ENCODE measurements around the gene TBC1D9B. TPM values are rescaled to one million over a fixed set of nuclear protein-coding genes. Genes with fewer than 3 reads are reported as not detected.

Gene TBC1D9B
- polyA plus RNA-seq, 2 of the 4 experiments (the other 2 are of a cell fraction): 37.2 to 64.7 TPM

- no peak for TF ChIP-seq HOXB13 (CRISPR knock-in tag; IDR thresholded peaks at IDR 0.05; ENCODE audit: low read depth)
- no peak for TF ChIP-seq EP300 (IDR thresholded peaks at IDR 0.05)
- no peak for TF ChIP-seq HMGXB4 (CRISPR knock-in tag; IDR thresholded peaks at IDR 0.05; ENCODE audit: borderline replicate concordance)
- TF ChIP-seq MYC (IDR thresholded peaks at IDR 0.05; ENCODE audit: borderline replicate concordance, low read length): no peak
- TF ChIP-seq HEYL (CRISPR knock-in tag; IDR thresholded peaks at IDR 0.05): no peak
- no peak for TF ChIP-seq CTCF (IDR thresholded peaks at IDR 0.05)
- TF ChIP-seq RCOR1 (IDR thresholded peaks at IDR 0.05; ENCODE audit: low read depth, low read length): no peak
- no peak for TF ChIP-seq CBX8 (IDR thresholded peaks at IDR 0.05)
- TF ChIP-seq SMC3 (IDR thresholded peaks at IDR 0.05): no peak
- TF ChIP-seq HOXB5 (CRISPR knock-in tag; IDR thresholded peaks at IDR 0.05): no peak
- DNase-seq (ENCODE audit: low read depth in 1 of 2, low spot score in 1 of 2) (no peak), ATAC-seq (no peak), FAIRE-seq (no peak)
- Histone ChIP-seq H3K4me2 (no peak overlapping the region), H3K9me3 (no peaks in the 10 kb centered on the region), H3K4me3 (no peak overlapping the region), H3K27ac (no peak overlapping the region), H3K4me1 (no peaks in the 10 kb centered on the region)
- POLR2A ChIA-PET: no interaction called here
- 89% methylated on average over 16 of the region's 16 CpGs for WGBS (ENCODE audit: missing lambda C conversion rate)
- CTCF ChIA-PET: interaction anchor here (0.9 kb wide), 1 partner anchor 11 kb away, joined by 3 read pairs; no protein-coding TSS in a partner anchor
Observed at GRCh38 chr5:179875741-179876609, 31.7 kb downstream of the TBC1D9B start.

GRCh38 chr5:179874536-179875292 is 33.0 kb downstream of the TBC1D9B start:
- ATAC-seq (no peak), FAIRE-seq (no peak), DNase-seq (ENCODE audit: low read depth in 1 of 2, low spot score in 1 of 2) (no peak)
- no peak overlapping the region for H3K4me2 ChIP-seq
- ChIA-PET CTCF (interaction anchor here (0.6 to 1.6 kb wide), 6 partner anchors 14 to 454 kb away, joined by 3 to 4 read pairs (median 3); no protein-coding TSS in a partner anchor), POLR2A (no interaction called here)
- WGBS (ENCODE audit: missing lambda C conversion rate): 93% methylated on average over 25 of the region's 28 CpGs
- TF ChIP-seq ELK1 (IDR thresholded peaks at IDR 0.05; ENCODE audit: low read depth, low read length): no peak
- no peak for TF ChIP-seq CBX8 (IDR thresholded peaks at IDR 0.05)
- no peak for TF ChIP-seq ZFP36 (IDR thresholded peaks at IDR 0.05; ENCODE audit: borderline replicate concordance, partially characterized antibody)
- TF ChIP-seq PHF8 (IDR thresholded peaks at IDR 0.05; ENCODE audit: borderline replicate concordance, low read depth): no peak
- no peak for TF ChIP-seq BHLHE40 (IDR thresholded peaks at IDR 0.05; ENCODE audit: low read depth, low read length)
- TF ChIP-seq HEYL (CRISPR knock-in tag; IDR thresholded peaks at IDR 0.05): no peak
- H3K4me3 ChIP-seq: no peak overlapping the region
- H3K9me3 ChIP-seq: no peaks in the 10 kb centered on the region
- H3K4me1 ChIP-seq: no peaks in the 10 kb centered on the region
- no peak overlapping the region for H3K27ac ChIP-seq

GRCh38 chr5:179874136-179874535 is 33.6 kb downstream of the TBC1D9B start:
- Histone ChIP-seq H3K9me3 (no peaks in the 10 kb centered on the region), H3K4me1 (no peaks in the 10 kb centered on the region), H3K4me3 (no peak overlapping the region), H3K4me2 (no peak overlapping the region), H3K27ac (no peak overlapping the region)
- ATAC-seq (no peak), DNase-seq (ENCODE audit: low read depth in 1 of 2, low spot score in 1 of 2) (no peak), FAIRE-seq (no peak)
- ChIA-PET CTCF (interaction anchor here (0.6 to 1.6 kb wide), 4 partner anchors 25 to 455 kb away, joined by 3 to 4 read pairs (median 3); no protein-coding TSS in a partner anchor), POLR2A (no interaction called here)
- WGBS (ENCODE audit: missing lambda C conversion rate): 91% methylated on average over 3 of the region's 3 CpGs
- TF ChIP-seq CTCF (IDR thresholded peaks at IDR 0.05) (no peak), TFCP2L1 (CRISPR knock-in tag; IDR thresholded peaks at IDR 0.05) (no peak), ATOH8 (CRISPR knock-in tag; IDR thresholded peaks at IDR 0.05; ENCODE audit: low read depth) (no peak), MYC (IDR thresholded peaks at IDR 0.05; ENCODE audit: borderline replicate concordance, low read length) (no peak), USF2 (IDR thresholded peaks at IDR 0.05) (no peak), MAX (IDR thresholded peaks at IDR 0.05) (no peak), E2F6 (IDR thresholded peaks at IDR 0.05; ENCODE audit: borderline replicate concordance, low read depth) (no peak)

Data from A549 (cell line).